Measurements from ENCODE around the gene GATAD2A.

GATAD2A gene

GRCh38 chr19:19420570-19421298 is 15.3 kb downstream of the GATAD2A start:
- DNase-seq (ENCODE audit: low read depth, low spot score), result no peak

- no peak for DNase-seq (ENCODE audit: low read depth, low spot score)
Measured at GRCh38 chr19:19421299-19421696, 15.8 kb downstream of the GATAD2A start.

- DNase-seq (ENCODE audit: low read depth, low spot score), result no peak
Measured at GRCh38 chr19:19422156-19422555, 16.7 kb downstream of the GATAD2A start.

- DNase-seq (ENCODE audit: low read depth, low spot score), result no peak
Measured at GRCh38 chr19:19423322-19423721, 17.8 kb downstream of the GATAD2A start.

DNA sequence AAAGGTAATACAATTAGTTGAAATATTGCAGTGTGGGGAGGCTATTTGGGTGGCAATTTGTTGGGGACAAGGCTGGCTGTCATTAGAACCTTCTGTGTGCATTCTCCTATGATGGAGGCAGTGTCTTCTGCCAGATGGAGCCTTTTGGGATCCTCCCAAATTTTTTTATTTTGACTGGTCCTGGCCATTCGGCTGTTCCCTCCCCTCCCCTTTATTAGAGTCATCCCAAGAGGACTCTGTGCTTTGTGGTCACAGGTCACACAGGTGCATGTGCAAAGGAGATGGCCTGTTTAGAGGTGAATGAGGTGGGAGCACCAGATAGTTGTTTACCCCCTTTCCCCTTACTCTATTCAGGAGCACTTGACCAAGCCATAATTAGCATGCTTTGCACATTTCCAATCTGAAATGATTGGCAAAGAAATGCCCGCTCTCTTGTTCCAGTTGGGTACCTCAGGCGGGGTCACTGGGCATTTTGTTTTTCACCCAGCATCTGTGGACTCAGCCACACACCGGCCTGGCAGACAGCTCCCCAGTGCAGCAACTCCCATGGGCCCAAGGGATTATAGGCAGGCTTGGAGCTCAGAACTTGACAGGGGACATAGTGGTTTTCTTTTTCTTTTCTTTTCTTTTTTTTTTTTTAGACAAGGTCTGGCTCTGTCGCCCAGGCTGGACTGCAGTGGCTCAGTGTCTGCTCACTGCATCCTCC is 19.8 kb downstream of the GATAD2A start:
- no peak for DNase-seq (ENCODE audit: low read depth, low spot score)

GRCh38 chr19:19426216-19426615 is 20.7 kb downstream of the GATAD2A start:
- DNase-seq (ENCODE audit: low read depth, low spot score), result no peak

DNA sequence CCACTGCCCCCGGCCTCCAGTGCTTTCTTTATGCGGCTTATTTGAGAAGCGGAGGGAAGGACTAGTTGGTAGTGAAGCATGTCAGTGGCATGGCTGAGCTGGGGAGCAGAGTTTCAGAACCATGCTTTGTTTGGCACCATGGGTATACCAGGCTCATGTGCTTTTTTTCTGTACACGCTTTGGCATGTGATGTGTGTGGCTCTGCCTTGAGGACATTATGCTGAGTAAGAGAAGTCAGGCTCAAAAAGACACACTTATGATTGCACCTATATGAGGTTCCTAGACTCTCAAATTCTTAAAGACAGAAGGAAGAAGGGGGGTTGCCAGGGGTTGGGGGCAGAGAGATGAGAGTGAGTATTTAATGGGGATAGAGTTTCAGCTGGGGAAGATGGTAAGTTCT is 21.3 kb downstream of the GATAD2A start:
- no peak for DNase-seq (ENCODE audit: low read depth, low spot score)

GRCh38 chr19:19427302-19427701 is 21.8 kb downstream of the GATAD2A start:
- DNase-seq (ENCODE audit: low read depth, low spot score), result no peak

DNA sequence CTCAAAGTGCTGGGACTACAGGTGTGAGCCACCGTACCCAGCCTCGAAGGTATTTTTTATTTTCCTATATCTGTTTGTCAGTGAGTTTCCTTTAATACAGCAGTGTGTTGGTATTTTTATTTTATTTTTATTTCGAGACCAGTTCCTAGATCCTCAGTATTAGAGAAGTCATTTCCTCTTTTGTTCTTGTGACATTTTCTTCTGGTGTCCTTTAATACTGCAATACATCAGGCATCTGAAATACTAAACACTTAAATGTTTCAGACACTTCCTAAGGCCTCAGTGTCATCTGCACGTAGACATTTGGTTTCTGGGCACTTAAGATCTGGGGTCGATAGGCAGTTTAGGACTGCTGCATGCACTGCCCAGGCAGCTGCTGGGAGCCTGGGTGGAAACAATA is 22.5 kb downstream of the GATAD2A start:
- DNase-seq (ENCODE audit: low read depth, low spot score), result no peak

GRCh38 chr19:19428746-19429145 is 23.3 kb downstream of the GATAD2A start:
- no peak for DNase-seq (ENCODE audit: low read depth, low spot score)

DNA sequence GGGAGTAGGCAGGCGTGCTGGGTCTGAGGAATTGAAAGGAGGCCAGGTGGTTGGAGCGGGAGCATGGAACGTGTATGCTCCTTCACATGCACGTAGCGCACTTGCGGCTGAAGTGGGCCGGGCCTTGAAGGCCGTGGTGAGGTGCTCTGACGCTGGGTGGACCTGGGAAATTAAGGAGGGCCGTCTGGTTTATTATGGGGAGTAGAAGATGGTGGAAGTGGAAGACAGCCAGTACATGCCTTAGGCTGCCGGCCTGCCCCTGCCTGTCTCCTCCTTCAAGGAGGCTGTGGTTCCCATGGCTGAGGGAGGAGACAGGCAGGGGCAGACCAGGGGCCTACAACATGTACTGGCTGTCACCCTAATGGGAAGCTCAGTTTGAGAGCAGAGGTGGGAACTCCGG is 23.9 kb downstream of the GATAD2A start:
- no peak for DNase-seq (ENCODE audit: low read depth, low spot score)

GRCh38 chr19:19432732-19433131 is 27.3 kb downstream of the GATAD2A start:
- no peak for DNase-seq (ENCODE audit: low read depth, low spot score)

GRCh38 chr19:19433666-19434213 is 28.3 kb downstream of the GATAD2A start:
- no peak for DNase-seq (ENCODE audit: low read depth, low spot score)

- DNase-seq (ENCODE audit: low read depth, low spot score), result no peak
Measured at GRCh38 chr19:19434483-19435045, 29.1 kb downstream of the GATAD2A start.

DNA sequence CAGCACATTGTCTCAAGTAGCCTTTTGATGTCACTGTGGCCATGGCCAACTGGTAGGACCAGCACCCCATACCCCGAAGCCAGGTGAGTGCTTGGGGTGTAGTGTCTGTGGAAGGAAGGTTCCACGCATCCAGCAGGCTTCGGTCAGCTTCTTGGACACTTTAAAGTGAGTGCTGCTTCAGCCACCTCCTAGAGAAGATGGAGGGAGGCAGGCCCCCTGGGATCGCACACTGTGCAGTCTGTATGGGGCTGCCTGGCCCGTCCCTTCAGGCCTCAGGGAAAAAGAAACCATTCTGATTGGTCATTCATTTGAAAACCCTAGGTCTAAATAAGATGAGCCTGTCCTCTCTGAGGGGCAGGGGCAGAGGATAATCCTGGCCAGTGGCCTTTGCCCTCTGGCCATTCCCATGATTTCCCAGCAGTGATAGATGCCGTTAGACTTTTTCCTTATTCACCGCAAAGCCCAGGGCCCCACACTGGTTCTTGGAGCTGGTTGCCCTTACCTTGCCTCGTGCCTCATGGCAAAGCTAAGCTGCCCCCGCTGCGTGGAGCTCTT is 30.7 kb downstream of the GATAD2A start:
- DNase-seq (ENCODE audit: low read depth, low spot score), result no peak

GRCh38 chr19:19438366-19439175 is 33.1 kb downstream of the GATAD2A start:
- no peak for DNase-seq (ENCODE audit: low read depth, low spot score)

DNA sequence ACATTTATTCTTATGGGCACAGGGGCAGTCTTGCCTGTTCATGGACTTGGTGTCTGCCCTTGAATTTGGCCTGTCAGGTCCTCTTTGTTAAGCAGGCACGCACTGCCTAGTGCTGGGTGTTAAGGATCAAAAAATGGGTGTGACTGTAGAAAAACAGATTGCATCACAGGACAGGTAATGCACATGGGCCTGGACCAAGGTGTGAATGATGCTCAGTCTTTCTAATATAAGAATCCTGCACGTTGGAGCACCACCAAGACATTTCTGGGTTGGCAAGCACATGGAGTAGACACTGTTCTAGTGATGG is 33.7 kb downstream of the GATAD2A start:
- DNase-seq (ENCODE audit: low read depth, low spot score), result no peak

- DNase-seq (ENCODE audit: low read depth, low spot score), result no peak
Measured at GRCh38 chr19:19443283-19443682, 37.8 kb downstream of the GATAD2A start.

DNA sequence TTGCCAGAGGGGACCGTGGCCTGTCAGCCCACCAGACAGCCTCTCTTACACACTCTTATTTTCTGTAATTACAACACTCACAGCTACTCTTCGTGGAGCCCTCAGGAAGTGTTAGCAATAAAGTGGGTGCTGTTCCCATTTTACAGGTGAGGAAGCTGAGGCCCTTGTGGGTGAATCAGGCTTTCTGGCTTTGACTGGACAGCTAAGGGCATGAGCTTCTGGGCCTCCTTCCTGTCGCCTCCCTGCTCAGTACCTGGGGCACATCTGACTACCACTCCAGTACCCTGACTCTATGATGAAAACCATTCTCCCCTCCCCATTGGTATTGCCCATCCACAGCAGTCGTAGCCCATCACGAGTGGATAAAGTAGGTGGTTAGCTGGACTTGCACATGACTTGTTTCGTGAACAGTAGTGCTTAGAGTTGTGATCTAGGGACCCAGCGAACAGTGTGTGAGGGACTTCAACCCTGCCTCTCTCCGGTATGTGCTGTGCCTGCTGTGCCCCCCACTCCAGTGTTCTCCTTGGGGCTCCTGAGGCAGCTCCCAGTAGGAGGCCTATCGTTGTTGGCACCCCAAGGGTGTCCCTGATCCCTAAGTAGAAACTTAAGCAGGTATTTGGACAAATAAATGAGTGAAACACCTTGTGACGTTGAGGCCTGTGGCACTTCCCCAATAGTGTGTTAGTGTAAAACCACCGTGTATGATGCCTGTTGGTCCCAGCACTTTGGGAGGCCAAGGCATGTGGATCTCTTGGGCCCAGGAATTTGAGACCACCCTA is 38.6 kb downstream of the GATAD2A start:
- no peak for DNase-seq (ENCODE audit: low read depth, low spot score)

GRCh38 chr19:19444681-19445155 is 39.2 kb downstream of the GATAD2A start:
- no peak for DNase-seq (ENCODE audit: low read depth, low spot score)

DNA sequence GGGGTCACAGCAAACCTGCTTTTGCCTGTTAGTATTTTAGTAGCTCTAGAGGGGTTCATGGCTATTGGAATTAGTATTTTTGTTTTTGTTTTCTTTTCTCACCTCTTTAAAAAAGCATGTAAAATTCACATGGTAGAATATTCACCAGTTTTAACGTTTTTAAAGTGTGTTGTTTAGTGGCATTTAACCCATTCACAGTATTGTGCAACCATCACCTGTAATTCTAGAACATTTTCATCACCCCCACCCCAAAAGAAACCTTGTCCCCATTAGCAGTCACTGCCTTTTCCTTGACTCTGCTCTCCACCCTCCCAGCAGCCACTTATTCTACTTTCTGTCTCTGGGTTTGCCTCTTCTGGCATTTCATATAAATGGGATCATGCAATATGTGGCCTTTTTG is 39.8 kb downstream of the GATAD2A start:
- no peak for DNase-seq (ENCODE audit: low read depth, low spot score)
